DMS114 treated with DMSO at 0.1 percent for 48 hours (cell line): ENCODE measurements around the gene FSTL3.
"Not testable (repeated sequence)": the region's sequence is repeated elsewhere in the genome, so short reads cannot be mapped to it uniquely, and the experiment has no call there.

Source experiments
- DNase-seq: peaks from one replicate; lab custom pipeline; 2025; ENCODE audit not compliant: unreplicated experiment; lab: John Stamatoyannopoulos, UW

FSTL3 gene

DNA sequence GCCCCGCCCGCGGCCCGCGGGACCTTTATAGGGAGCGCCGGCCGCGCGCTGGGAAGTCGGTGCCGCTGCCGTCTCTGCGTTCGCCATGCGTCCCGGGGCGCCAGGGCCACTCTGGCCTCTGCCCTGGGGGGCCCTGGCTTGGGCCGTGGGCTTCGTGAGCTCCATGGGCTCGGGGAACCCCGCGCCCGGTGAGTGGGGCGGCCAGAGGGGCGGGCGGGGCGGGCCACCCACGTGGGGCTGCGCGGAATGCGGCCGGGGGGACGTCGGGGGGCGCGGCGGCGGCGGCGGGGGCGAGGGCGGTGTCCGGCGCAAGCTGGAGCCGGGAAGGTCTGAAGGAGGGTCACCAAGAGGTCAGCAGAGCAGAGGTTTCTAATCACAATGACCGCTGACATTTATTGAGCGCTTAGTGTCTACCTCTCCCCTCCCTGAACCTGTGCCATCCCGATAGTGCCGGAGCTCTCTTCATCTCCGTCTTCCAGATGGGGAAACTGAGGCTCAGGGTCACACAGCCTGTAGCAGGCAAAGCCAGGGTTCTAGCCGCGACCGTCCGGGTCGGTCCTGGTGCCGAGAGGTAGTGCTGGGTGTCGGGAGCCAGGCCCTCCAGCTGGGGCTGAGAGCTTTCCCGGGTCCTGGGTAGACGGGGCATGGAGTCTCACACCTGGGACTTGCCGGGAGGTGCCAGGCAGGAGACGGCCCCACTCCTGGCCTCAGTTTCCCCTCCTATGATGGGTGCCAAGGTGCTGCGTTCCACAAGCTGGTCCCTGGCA lies at the start of gene FSTL3:
FSTL3 (plus strand) TSS at position 54 of the 767 bp plus-strand sequence; CDS start at position 86, 32 bp downstream.
- no peak for DNase-seq

DNA sequence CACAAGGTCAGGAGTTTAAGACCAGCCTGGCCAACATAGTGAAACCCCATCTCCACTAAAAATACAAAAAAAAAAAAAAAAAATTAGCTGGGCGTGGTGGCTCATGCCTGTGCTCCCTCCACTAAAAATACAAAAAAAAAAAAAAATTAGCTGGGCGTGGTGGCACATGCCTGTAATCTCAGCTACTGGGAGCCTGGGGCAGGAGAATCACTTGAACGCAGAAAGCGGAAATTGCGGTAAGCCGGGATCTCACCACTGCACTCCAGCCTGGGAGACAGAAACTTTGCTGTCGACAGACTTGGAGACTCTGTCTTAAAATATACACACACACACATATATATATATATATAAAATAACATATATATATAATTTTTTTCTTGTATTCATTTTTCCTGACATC lies 49.6 kb upstream of the FSTL3 start:
- DNase-seq = not testable (repeated sequence)

DNA sequence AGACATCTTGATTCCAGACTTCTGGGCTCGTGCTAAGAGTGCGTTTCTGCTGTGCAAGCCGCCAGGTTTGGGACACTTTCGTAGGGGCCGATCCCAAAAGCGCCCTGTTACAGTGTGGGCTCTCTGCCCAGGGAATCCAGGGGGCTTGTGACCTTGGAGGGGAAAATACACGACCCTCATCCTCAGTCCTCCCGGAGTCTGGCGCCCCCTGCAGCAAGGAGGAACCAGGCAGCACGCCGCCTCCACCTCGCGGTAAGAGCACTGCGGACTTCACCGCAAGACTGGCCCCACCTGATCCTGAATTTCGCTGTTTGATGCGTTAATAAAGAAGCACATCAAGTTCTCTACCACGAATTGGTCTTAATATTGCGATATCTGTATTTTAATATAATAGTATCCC lies 48.0 kb upstream of the FSTL3 start:
- DNase-seq = no peak

DNA sequence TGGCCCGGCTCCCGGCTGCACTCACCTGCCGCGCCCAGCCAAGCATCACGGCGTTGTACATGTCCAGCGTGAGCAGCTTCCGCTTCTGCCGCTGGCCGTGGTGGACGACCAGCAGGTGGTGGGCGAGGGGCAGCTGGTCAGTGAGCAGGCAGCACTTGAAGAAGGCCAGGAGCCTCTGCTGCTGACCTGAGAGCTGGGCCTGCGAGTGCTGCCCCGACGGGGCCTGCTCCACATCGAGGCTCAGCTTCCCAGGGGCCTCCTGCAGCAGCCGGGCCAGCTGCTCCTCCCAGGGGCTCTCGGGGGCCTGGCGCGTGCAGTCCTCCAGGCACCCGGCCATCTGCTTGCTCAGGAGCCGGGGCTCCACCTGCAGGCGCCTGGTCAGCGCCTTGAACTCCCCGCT lies 46.7 kb upstream of the FSTL3 start:
- DNase-seq = not testable (repeated sequence)

DNA sequence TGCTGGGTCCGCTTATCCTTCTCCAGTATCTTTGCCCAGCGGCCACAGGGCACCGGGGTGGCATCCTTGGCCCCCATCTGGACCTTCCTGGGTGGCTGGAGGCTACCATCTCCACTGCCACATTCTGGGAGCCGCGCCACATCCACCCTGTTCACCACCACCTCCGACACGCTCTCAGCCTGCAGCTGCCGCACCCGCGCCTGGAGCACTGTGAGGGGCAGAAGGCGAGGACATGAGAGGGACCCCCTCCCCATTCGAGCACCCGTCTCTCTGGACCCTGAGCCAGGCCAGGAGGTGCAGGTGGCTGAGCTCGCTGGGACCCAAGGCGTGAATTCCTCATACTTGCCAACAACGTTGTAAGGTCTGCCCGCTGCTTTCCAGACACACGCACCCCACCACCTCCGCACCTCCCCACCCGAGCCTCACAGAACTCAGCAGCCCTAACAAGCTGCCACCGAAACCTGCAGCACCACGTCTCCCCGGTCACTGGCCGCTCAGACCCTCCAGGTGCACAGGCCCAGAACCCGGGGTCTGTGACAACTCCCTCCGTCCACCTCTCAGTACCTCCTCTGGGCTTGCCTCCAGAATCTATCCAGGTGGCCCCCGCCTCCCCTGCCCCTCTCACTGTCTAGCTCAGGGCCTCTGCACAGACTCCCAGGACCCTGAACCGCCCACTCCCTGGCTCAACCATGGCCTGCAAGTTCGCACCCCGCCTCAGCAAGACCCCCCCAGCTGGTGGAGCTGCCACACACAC lies 46.1 kb upstream of the FSTL3 start:
- no peak for DNase-seq

DNA sequence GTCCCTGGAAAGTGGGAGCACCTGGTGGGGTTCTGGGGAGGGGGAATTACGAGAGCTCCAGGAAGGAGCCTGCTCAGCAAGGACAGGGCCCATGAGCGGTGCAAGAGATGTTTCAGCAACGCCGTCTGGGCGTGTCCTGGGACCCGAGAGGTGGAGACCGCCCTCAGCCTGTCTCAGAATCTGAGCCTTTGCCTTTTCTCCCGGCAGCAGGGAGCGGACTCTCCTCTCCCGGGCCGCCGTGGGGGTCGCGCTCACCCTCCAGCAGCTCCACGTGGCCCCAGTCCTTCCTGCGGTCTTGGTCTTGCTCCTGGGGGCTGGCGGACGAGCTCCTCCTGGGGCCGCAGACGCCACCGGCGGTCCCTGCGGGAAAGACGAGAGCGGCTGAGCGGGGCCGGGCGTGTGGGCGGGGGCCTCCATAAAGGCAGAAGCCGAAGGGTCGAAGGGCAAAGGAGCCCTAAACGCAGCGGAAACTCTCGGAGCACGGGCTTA lies 43.6 kb upstream of the FSTL3 start:
- no peak for DNase-seq

DNA sequence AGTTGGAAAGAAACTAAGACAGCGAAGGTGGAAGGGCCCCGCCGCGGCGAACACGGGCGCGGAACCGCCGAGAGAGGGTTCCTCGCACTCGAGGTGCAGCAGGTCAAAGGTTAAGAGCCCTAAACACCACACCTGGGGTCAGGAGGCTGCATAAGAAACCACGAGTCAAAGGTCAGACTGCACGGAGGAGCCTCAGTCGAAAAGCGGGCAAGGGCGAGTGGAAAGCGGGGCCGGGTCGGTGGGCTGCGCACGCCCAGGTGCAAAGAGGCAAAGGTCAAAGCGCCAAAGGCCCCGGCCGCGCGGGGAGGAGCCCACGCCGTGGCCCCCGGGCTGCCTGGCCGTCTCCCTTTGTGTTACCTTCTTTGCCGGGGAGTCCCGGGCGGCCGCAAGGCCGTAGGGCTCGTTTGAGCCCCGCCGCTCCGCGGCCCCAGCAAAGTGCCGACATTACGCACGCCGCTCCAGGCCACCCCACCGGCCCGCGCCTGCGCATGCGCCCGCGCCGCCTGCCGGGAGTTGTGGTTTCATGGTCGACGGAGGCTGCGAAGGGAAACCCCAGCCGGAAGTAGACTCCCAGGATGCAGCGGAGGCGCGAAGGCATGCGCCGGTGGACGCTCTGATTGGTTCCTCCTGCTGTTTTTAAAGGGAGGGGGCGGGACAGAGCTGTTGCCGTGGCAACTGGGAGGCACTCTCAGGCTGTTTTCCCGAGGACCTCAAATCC lies 43.0 kb upstream of the FSTL3 start, which contains the start of gene POLRMT:
POLRMT (minus strand) TSS at position 470 of the 718 bp plus-strand sequence; CDS start at position 445, 25 bp downstream.
- peak; percentile 78 for DNase-seq

DNA sequence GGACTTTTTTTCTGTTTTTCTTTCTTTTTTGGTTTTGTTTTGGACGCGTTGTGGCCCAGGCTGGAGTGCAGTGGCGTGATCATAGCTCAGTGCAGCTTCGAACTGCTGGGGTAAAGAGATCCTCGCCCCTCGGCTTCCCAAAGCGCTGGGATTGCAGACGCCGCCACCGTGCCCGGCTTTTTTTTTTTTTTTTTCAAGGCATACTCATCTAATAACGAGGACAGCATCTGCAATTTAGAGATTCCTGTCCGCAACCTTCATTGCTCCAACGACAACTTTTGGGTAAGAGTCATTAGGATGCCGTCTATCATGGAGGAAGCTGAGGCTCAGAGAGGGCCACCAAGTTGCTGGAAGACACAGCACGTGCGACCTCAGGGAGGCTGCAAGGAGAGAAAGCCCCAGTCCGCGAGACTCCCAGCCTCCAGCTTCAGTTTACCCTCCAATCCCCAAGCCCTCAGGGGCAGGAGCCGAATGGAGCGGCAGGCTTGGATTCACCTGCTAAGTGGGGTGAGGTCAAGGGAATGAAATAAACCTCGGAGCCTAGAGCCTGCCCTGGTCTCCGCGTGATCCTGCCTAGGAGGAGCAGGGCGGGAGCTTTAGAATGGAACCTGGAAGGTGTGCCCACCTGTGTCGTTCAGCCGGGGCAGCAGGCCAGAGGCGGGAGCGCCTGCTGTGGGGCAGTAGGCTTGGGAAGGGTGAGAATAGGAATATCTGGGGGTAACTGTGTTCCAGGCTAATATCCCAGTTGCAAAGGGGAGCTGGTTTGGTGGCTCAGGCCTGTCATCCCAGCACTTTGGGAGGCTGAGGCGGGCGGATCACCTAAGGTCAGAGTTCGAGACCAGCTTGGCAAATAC lies 42.2 kb upstream of the FSTL3 start:
- DNase-seq = no peak

DNA sequence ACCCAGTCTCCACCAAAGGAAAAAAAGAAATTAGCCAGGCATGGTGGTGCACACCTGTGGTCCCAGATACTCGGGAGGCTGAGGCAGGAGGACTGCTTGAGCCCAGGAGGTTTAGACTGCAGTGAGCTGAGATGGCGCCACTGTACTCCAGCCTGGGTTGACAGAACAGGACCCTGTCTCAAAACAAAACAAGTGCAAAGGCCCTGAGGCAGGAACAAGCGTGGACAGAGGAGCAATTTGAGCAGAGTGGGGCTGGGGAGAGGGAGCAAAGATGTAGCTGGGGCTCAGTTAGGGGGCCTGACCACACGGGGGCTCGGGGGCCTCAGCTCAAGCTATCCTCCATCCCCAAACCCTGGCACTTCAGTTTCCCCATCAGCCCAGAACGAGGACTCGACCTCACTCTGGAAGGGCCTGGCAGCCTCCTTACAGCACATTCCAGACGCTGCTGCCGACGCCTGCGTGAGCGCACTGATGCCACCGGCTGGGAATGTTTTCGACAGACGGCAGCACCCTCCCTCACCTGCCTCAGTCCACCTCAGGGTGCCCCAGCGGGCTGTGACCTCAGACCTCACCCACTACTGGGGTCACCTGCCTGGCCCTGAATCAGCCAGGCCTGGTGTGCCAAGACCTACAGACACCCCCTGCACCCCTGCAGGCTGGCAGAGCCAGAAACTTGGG lies 41.1 kb upstream of the FSTL3 start:
- no peak for DNase-seq

DNA sequence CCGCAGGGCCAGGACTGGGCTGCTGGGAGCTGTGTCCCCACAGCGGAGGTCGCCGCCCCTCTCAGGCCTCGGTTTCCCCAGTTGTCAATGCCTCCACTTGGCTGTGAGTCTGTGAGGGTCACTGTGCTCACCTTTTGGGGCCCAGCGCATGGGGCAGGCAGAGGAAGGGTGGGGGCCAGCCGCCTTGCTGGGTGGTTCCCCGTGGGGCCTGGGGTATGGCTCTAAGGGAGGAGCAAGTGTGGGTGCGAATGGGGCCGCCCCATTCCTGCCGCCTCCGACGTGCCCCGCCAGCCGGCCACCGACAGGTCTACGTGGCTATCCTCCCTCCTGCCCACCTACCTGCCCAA lies 37.3 kb upstream of the FSTL3 start:
- no peak for DNase-seq

DNA sequence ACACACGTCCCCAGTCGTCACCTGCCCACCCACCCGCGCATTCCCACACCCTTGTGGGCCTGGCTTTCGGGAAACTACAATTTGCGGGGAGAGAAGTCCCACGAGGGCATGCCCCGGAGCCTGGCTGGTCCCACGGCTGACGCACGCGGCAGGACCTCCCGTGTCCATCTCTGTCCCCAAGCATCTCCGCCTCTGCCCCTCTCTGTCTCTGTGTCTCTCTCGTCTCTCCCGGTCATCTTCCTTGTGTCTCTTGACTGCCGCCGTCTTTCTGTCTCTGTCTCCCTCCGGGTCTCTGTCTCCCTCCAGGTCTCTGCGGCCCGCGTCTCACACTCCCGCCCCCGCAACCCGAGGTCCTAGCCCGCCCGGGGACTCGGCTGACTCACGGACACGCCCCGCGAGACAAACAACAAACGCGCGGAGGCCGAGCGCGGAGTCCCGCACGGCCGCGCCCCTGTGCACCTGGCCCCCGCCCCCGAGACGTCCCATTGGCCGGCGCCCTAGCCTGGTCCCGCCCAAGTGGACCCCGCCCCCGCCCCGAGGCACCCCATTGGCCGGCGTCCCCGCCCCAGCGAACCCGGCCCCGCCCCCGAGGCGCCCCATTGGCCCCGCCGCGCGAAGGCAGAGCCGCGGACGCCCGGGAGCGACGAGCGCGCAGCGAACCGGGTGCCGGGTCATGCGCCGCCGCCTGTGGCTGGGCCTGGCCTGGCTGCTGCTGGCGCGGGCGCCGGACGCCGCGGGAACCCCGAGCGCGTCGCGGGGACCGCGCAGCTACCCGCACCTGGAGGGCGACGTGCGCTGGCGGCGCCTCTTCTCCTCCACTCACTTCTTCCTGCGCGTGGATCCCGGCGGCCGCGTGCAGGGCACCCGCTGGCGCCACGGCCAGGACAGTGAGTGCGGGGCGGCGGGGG lies 36.7 kb upstream of the FSTL3 start, which contains the start of gene FGF22:
FGF22 (plus strand) TSS at position 627 of the 908 bp plus-strand sequence; CDS start at position 674, 47 bp downstream.
- DNase-seq = no peak

DNA sequence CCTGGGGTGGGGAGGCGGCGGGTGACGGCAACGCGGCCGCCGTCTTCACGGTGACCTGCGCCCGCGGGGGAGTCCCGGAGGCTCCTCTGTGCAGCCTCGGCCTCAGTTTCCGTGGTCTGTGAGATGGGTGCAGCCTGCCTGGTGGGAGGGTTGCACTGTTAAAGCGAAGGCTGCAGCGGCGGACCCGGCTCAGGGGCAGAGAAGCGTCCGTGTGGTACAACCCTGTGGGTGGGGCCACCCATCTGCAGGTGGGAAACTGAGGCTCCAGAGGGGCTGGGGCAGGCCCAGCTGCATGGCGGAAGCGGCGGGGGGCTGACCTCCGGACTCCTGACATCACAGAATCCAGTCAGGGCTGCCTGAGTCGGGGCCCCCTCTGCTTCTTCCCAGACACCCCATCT lies 36.0 kb upstream of the FSTL3 start:
- no peak for DNase-seq

DNA sequence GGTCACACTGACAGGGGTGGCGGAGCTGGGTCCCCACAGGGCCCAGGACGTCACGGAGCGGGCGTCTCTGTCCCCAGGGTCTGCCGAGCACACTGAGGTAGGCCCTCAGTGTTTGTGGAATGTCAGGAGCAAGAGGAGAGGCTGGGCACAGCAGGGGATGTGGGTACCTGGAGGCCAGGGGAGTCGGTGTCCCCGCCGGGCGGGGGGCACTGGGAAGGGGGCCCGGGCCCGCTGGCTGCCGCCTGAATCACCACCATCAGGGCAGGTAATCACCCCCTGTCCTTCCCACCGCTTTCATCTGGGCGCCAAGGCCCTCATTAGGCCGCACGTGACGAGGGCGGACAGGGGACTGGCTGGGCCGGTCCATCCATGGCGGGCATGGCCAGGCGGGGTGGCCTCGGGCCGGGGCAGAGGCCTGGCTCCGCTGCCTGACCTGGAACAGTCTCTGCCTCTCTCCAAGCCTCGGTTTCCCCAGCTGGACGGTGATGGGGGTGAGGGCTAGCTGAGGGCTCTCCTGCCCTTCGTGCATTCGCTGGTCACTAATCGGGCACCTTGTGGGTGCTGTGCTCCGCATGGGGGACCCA lies 35.5 kb upstream of the FSTL3 start:
- no peak for DNase-seq

DNA sequence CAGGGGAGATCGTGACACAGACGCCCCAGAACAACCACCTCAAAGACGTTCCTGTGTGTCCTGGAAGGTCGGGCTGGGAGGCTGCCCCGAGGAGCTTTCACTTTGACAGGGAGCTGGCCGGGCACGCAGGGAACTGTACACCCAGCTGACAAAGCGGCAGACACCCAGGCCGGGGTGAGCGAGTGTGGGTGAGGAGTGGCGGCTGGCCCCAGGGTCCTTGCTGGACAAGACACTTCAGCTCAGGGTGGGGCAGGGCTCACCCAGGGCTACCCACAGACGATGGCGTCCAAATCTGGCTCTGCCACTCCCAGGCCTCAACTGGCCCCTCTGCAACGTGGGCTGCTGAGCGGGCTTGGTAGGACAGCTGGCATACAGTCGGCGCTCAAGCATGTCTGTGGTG lies 34.5 kb upstream of the FSTL3 start:
- DNase-seq = no peak

DNA sequence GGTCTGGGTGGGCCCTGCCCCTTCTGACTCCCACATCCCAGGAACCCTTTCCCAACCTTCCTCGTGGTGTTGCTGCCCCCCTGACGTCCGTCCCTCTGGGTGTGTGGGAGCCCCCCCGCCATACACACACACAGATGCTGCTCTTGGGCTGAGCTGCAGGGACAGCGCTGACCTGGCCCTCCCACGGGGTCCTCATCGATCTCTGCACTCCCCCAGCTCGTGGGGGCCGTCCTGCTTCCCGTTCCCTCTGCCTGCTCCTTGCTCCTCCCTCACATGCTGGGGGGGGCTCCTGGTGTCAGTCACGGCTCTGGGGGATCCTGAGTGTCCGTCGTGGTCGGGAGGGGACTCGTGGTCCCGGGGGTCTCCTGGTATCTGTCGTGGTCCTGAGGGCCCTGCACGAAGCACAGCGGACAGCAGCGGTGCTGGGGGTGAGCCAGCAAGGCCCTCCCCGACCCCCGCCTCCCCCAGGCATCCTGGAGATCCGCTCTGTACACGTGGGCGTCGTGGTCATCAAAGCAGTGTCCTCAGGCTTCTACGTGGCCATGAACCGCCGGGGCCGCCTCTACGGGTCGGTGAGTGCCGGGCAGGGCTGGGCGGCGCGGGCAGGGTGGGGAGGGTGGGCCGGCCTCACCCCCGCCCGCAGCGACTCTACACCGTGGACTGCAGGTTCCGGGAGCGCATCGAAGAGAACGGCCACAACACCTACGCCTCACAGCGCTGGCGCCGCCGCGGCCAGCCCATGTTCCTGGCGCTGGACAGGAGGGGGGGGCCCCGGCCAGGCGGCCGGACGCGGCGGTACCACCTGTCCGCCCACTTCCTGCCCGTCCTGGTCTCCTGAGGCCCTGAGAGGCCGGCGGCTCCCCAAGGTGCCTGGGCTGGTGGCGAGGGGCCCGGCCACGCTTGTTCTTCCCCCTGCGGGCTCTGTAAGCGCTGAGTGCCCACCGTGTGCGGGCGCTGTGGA lies 33.1 kb upstream of the FSTL3 start:
- no peak for DNase-seq

DNA sequence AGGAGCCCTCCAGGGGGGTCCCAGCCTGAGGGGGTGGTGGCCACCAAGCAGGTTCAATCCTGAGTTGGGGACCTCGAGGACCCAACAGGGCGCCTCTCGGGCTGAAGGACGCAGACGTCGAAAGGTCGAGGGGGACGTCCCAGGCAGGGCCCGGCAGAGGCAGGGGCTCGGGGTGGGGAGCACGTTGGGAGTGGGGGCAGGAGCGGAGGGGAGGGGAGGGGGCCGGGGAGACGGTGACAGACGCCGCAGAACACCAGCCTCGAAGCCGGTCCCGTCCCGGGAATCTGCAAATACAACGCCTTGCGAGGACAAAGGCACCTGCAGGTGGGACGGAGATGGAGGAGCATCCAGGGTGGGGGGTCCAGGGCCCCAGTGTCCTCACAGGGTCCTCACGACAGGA lies 32.5 kb upstream of the FSTL3 start:
- no peak for DNase-seq

DNA sequence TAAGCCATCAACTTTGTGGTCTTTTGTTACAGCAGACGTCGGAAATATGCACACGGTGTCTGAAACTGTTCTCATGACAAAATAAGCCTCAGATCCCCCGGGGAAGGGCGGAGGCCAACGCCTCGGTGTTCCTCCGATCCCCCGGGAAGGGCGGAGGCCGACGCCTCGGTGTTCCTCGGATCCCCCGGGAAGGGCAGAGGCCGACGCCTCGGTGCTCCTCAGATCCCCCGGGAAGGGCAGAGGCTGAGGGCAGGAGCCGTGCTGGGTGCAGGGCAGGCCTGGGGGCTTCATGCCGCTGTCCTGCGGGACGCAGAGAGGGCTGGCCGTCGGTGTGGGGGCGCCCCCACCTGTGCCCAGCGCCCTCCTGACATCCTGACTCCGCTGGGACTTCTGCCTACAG lies 31.8 kb upstream of the FSTL3 start:
- DNase-seq = no peak
